ENCODE measurements around the gene UAP1L1.

DNA sequence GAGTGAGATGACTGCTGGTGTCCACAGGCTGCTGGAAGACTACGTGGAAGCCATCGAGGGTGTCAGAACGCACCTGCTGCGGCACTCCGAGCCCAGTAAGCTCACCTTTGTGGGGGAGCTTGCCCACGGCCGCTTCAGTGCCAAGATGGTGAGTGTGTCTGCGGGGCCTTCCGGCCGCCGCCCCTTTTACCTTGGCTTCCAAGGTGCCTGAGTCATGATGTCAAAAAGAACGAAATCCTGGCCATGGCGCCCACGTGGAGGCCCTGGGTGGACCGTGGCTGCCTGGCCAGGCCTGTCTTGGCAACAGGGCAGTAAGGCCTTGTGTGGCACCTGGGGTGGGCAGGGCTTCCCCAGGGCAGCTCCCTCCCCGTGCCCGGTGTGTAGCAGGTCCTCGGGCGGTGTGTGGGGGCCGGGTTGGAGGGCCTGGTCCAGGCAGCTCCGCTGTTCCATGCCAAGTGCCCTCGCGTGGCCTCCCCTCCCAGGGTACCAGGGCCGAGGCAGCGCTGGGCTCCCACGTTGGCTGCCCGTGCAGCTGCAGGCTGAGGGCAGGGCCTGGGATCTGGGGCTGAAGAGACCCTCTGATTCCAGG, 29.4 kb downstream of the UAP1L1 start:
- no peak for TF ChIP-seq POLR2AphosphoS5 (IDR thresholded peaks at IDR 0.05)
- TF ChIP-seq, protein P1, sequence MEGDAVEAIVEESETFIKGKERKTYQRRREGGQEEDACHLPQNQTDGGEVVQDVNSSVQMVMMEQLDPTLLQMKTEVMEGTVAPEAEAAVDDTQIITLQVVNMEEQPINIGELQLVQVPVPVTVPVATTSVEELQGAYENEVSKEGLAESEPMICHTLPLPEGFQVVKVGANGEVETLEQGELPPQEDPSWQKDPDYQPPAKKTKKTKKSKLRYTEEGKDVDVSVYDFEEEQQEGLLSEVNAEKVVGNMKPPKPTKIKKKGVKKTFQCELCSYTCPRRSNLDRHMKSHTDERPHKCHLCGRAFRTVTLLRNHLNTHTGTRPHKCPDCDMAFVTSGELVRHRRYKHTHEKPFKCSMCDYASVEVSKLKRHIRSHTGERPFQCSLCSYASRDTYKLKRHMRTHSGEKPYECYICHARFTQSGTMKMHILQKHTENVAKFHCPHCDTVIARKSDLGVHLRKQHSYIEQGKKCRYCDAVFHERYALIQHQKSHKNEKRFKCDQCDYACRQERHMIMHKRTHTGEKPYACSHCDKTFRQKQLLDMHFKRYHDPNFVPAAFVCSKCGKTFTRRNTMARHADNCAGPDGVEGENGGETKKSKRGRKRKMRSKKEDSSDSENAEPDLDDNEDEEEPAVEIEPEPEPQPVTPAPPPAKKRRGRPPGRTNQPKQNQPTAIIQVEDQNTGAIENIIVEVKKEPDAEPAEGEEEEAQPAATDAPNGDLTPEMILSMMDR (IDR thresholded peaks at IDR 0.05): no peak
- TF ChIP-seq POLR2A (IDR thresholded peaks at IDR 0.05; ENCODE audit: low read depth): no peak
- no peak for TF ChIP-seq EP300 (IDR thresholded peaks at IDR 0.05)

Measured in esophagus muscularis mucosa (tissue), 4 donors.